Suprapubic skin (tissue), 3 donors: Measurements from ENCODE around the gene ZNF207.

Experiments
- CTCF ChIP-seq, 2 donors: fragments of 200-600 bp in 1 of 2; fragments of 450-650 bp in 1 of 2; sonication (generic) in 1 of 2; IDR thresholded peaks; one replicate each; pipeline ENCODE4 v1.5.1; 2016 to 2019; ENCODE audit warnings: antibody characterized with exemption in 2 of 2, mild to moderate bottlenecking in 1 of 2, moderate library complexity in 1 of 2
- POLR2AphosphoS5 ChIP-seq, 3 donors: sonication (generic); formaldehyde crosslinking; IDR thresholded peaks; one replicate each; pipeline ENCODE4 v1.6.1; 2017; ENCODE audit warnings: antibody characterized with exemption in 3 of 3

- TF ChIP-seq CTCF (IDR thresholded peaks at IDR 0.05) (no peak), POLR2AphosphoS5 (IDR thresholded peaks at IDR 0.05) (no peak)
Observed at GRCh38 chr17:32330147-32330546, 19.8 kb upstream of the ZNF207 start.
